WTC11 (cell line): ENCODE results near the gene CLSTN2. TPM values are rescaled to one million over a fixed set of nuclear protein-coding genes. Genes with fewer than 3 reads are reported as not detected.

Experiments used
- ATAC-seq: fragments of 200-7000 bp; cut with Tn5 transposase; 2 replicates; pipeline ENCODE4 v1.10.0; 2021; ENCODE audit warnings: mild to moderate bottlenecking, moderate library complexity
- CTCF ChIA-PET: fragments of 300-600 bp; sonication (Branson Sonifier 250); formaldehyde crosslinking; loops from one replicate; lab custom pipeline; 2021; ENCODE audit warnings: antibody characterized with exemption; lab: Charles Lee
- POLR2A ChIA-PET: fragments of 350-600 bp; sonication (Branson Sonifier 250); formaldehyde crosslinking; loops from one replicate; lab custom pipeline; 2021; ENCODE audit warnings: antibody characterized with exemption; lab: Charles Lee
- DNase-seq: peaks from one replicate; pipeline ENCODE4 v3.0.0; 2021; ENCODE audit warnings: low spot score
- H3K27ac Mint-ChIP-seq: 2 replicates; pipeline ENCODE4 v1.8.0; 2021; ENCODE audit warnings: mixed read lengths
- H3K27me3 Mint-ChIP-seq: 2 replicates; pipeline ENCODE4 v1.8.0; 2021; ENCODE audit warnings: low read depth, mild to moderate bottlenecking, moderate library complexity, mixed read lengths
- H3K36me3 Mint-ChIP-seq: 2 replicates; pipeline ENCODE4 v1.8.0; 2021; ENCODE audit warnings: mixed read lengths
- H3K4me1 Mint-ChIP-seq: 2 replicates; pipeline ENCODE4 v1.8.0; 2022; ENCODE audit warnings: mixed read lengths
- H3K4me3 Mint-ChIP-seq: 2 replicates; pipeline ENCODE4 v1.8.0; 2021; ENCODE audit warnings: mild to moderate bottlenecking, moderate library complexity, mixed read lengths
- H3K9me3 Mint-ChIP-seq: 2 replicates; pipeline ENCODE4 v1.8.0; 2021; ENCODE audit warnings: mixed read lengths
- ATF1 ChIP-seq: sonication (generic); formaldehyde crosslinking; IDR thresholded peaks from 2 replicates; pipeline ENCODE4 v1.8.1; 2023; ENCODE audit warnings: mild to moderate bottlenecking, moderate library complexity, missing genetic modification reagents
- CREM ChIP-seq: sonication (generic); formaldehyde crosslinking; IDR thresholded peaks from 2 replicates; pipeline ENCODE4 v1.8.1; 2022; ENCODE audit warnings: mild to moderate bottlenecking, missing genetic modification reagents, moderate library complexity
- GABPB1 ChIP-seq: sonication (generic); formaldehyde crosslinking; IDR thresholded peaks from 2 replicates; pipeline ENCODE4 v1.8.1; 2023; ENCODE audit warnings: mild to moderate bottlenecking, missing genetic modification reagents
- GRHL2 ChIP-seq: fragments of 250-450 bp; sonication (Bioruptor Pico); IDR thresholded peaks from 2 replicates; pipeline ENCODE4 v1.8.0; 2022; ENCODE audit warnings: mild to moderate bottlenecking, moderate library complexity; ENCODE audit not compliant: insufficient replicate concordance, severe bottlenecking
- HMGA2 ChIP-seq: fragments of 250-450 bp; sonication (Bioruptor Pico); IDR thresholded peaks from 2 replicates; pipeline ENCODE4 v1.4.0; 2021; ENCODE audit warnings: mild to moderate bottlenecking, moderate library complexity
- KAT7 ChIP-seq: sonication (generic); formaldehyde crosslinking; IDR thresholded peaks from 2 replicates; pipeline ENCODE4 v1.8.1; 2023; ENCODE audit warnings: missing genetic modification reagents, mild to moderate bottlenecking, borderline replicate concordance
- MXD4 ChIP-seq: fragments of 250-450 bp; sonication (Bioruptor Pico); IDR thresholded peaks from 2 replicates; pipeline ENCODE4 v1.8.0; 2021; ENCODE audit warnings: mild to moderate bottlenecking, moderate library complexity, borderline replicate concordance
- NFATC4 ChIP-seq: fragments of 250-450 bp; sonication (Bioruptor Pico); IDR thresholded peaks from 2 replicates; pipeline ENCODE4 v1.9.0; 2021; ENCODE audit warnings: mild to moderate bottlenecking
- NFE2L1 ChIP-seq: sonication (generic); formaldehyde crosslinking; IDR thresholded peaks from 2 replicates; pipeline ENCODE4 v1.8.1; 2023; ENCODE audit warnings: missing genetic modification reagents
- NFYB ChIP-seq: sonication (generic); formaldehyde crosslinking; conservative IDR thresholded peaks from 2 replicates; pipeline ENCODE4 v1.8.0; 2022; ENCODE audit warnings: low read depth, missing genetic modification reagents
- OVOL2 ChIP-seq: fragments of 250-450 bp; sonication (Bioruptor Pico); IDR thresholded peaks from 2 replicates; pipeline ENCODE4 v1.9.0; 2021; ENCODE audit warnings: mild to moderate bottlenecking, borderline replicate concordance
- PREB ChIP-seq: sonication (generic); formaldehyde crosslinking; IDR thresholded peaks from 2 replicates; pipeline ENCODE4 v1.8.1; 2022; ENCODE audit warnings: mild to moderate bottlenecking, missing genetic modification reagents, moderate library complexity, borderline replicate concordance
- ZNF121 ChIP-seq: sonication (generic); formaldehyde crosslinking; IDR thresholded peaks from 2 replicates; pipeline ENCODE4 v1.8.0; 2023; ENCODE audit warnings: missing genetic modification reagents
- ZNF232 ChIP-seq: sonication (generic); formaldehyde crosslinking; IDR thresholded peaks from 2 replicates; pipeline ENCODE4 v1.8.0; 2022; ENCODE audit warnings: mild to moderate bottlenecking, missing genetic modification reagents
- ZNF263 ChIP-seq: sonication (generic); formaldehyde crosslinking; IDR thresholded peaks from 2 replicates; pipeline ENCODE4 v1.8.1; 2022; ENCODE audit warnings: low read depth, mild to moderate bottlenecking, moderate library complexity, missing genetic modification reagents
- ZNF317 ChIP-seq: sonication (generic); formaldehyde crosslinking; IDR thresholded peaks from 2 replicates; pipeline ENCODE4 v1.8.1; 2023; ENCODE audit warnings: low read depth, mild to moderate bottlenecking, moderate library complexity, missing genetic modification reagents, borderline replicate concordance
- ZNF396 ChIP-seq: fragments of 250-450 bp; sonication (Bioruptor Pico); IDR thresholded peaks from 2 replicates; pipeline ENCODE4 v1.8.0; 2021; ENCODE audit warnings: mild to moderate bottlenecking, moderate library complexity, borderline replicate concordance
- ZNF423 ChIP-seq: fragments of 250-450 bp; sonication (Bioruptor Pico); IDR thresholded peaks from 2 replicates; pipeline ENCODE4 v2.1.2; 2022; ENCODE audit warnings: mild to moderate bottlenecking, moderate library complexity
- total RNA-seq: library from RNA; stranded (reverse); gene quantifications from 3 replicates; pipeline ENCODE4 v1.2.3, GENCODE V29; 2021
- TF ChIP-seq, protein P1 (sequence below): sonication (generic); formaldehyde crosslinking; IDR thresholded peaks from 2 replicates; pipeline ENCODE4 v1.8.0; 2022; ENCODE audit warnings: mild to moderate bottlenecking, missing genetic modification reagents
- TF ChIP-seq, protein P2 (sequence below): sonication (generic); formaldehyde crosslinking; IDR thresholded peaks from 2 replicates; pipeline ENCODE4 v1.8.1; 2022; ENCODE audit warnings: mild to moderate bottlenecking, moderate library complexity, missing genetic modification reagents
- TF ChIP-seq, protein P3 (sequence below): sonication (generic); formaldehyde crosslinking; IDR thresholded peaks from 2 replicates; pipeline ENCODE4 v1.8.0; 2023; ENCODE audit warnings: mild to moderate bottlenecking, missing genetic modification reagents
- TF ChIP-seq, protein P4 (sequence below): sonication (generic); formaldehyde crosslinking; IDR thresholded peaks from 2 replicates; pipeline ENCODE4 v1.8.1; 2023; ENCODE audit warnings: mild to moderate bottlenecking, missing genetic modification reagents
- TF ChIP-seq, protein P5 (sequence below): sonication (generic); formaldehyde crosslinking; IDR thresholded peaks from 2 replicates; pipeline ENCODE4 v1.8.0; 2023; ENCODE audit warnings: missing genetic modification reagents

The CLSTN2 gene
- total RNA-seq, 1 experiment from 2014 or later: 0.35 TPM

DNA sequence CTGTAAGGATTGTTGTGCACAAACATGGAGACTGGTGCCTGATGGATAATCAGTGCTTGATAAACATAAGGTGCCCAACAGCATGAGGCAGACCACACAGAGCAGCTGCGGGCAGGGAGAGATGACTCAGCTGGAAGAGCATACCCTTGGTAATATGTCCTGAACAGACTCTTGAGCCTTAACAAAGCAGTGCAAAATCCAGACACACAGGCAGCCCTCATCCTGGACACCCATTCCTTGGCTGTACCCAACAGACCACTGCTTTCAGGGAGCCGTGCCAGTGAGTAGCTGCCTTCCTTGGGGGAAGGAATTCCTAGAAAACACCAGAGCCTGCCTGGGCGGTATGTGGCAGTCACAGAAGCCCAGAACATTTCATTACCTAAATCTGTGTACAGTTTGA, 156.2 kb downstream of the CLSTN2 start:
- Mint-ChIP-seq H3K4me1 (peaks cover 22% of the 10 kb centered on the region), H3K27me3 (no peaks in the 10 kb centered on the region; the same call in 1 of the 2 replicates), H3K4me3 (no peak overlapping the region), H3K36me3 (peaks cover 34% of the 10 kb centered on the region), H3K27ac (no peak overlapping the region), H3K9me3 (peaks cover 51% of the 10 kb centered on the region)
- CTCF ChIA-PET: interaction anchor here (0.8 kb wide), 1 partner anchor 26 kb away, joined by 3 read pairs; no protein-coding TSS in a partner anchor
- DNase-seq (no peak), ATAC-seq (no peak)
- no peak for TF ChIP-seq ZNF317
- TF ChIP-seq ZNF232: no peak
- TF ChIP-seq, protein P1, sequence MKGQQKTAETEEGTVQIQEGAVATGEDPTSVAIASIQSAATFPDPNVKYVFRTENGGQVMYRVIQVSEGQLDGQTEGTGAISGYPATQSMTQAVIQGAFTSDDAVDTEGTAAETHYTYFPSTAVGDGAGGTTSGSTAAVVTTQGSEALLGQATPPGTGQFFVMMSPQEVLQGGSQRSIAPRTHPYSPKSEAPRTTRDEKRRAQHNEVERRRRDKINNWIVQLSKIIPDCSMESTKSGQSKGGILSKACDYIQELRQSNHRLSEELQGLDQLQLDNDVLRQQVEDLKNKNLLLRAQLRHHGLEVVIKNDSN: no peak
- no peak for TF ChIP-seq NFYB
- TF ChIP-seq, protein P2, sequence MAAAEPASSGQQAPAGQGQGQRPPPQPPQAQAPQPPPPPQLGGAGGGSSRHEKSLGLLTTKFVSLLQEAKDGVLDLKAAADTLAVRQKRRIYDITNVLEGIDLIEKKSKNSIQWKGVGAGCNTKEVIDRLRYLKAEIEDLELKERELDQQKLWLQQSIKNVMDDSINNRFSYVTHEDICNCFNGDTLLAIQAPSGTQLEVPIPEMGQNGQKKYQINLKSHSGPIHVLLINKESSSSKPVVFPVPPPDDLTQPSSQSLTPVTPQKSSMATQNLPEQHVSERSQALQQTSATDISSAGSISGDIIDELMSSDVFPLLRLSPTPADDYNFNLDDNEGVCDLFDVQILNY (CRISPR knock-in tag): no peak
- TF ChIP-seq HMGA2 (CRISPR knock-in tag): no peak
- TF ChIP-seq CREM (CRISPR knock-in tag): no peak
- TF ChIP-seq GABPB1 (CRISPR knock-in tag): no peak
- TF ChIP-seq, protein P3, sequence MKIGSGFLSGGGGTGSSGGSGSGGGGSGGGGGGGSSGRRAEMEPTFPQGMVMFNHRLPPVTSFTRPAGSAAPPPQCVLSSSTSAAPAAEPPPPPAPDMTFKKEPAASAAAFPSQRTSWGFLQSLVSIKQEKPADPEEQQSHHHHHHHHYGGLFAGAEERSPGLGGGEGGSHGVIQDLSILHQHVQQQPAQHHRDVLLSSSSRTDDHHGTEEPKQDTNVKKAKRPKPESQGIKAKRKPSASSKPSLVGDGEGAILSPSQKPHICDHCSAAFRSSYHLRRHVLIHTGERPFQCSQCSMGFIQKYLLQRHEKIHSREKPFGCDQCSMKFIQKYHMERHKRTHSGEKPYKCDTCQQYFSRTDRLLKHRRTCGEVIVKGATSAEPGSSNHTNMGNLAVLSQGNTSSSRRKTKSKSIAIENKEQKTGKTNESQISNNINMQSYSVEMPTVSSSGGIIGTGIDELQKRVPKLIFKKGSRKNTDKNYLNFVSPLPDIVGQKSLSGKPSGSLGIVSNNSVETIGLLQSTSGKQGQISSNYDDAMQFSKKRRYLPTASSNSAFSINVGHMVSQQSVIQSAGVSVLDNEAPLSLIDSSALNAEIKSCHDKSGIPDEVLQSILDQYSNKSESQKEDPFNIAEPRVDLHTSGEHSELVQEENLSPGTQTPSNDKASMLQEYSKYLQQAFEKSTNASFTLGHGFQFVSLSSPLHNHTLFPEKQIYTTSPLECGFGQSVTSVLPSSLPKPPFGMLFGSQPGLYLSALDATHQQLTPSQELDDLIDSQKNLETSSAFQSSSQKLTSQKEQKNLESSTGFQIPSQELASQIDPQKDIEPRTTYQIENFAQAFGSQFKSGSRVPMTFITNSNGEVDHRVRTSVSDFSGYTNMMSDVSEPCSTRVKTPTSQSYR (CRISPR knock-in tag): no peak
- TF ChIP-seq, protein P4, sequence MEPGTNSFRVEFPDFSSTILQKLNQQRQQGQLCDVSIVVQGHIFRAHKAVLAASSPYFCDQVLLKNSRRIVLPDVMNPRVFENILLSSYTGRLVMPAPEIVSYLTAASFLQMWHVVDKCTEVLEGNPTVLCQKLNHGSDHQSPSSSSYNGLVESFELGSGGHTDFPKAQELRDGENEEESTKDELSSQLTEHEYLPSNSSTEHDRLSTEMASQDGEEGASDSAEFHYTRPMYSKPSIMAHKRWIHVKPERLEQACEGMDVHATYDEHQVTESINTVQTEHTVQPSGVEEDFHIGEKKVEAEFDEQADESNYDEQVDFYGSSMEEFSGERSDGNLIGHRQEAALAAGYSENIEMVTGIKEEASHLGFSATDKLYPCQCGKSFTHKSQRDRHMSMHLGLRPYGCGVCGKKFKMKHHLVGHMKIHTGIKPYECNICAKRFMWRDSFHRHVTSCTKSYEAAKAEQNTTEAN: no peak
- no peak for TF ChIP-seq KAT7
- TF ChIP-seq ZNF263 (CRISPR knock-in tag): no peak
- no peak for TF ChIP-seq OVOL2 (CRISPR knock-in tag)
- TF ChIP-seq, protein P5, sequence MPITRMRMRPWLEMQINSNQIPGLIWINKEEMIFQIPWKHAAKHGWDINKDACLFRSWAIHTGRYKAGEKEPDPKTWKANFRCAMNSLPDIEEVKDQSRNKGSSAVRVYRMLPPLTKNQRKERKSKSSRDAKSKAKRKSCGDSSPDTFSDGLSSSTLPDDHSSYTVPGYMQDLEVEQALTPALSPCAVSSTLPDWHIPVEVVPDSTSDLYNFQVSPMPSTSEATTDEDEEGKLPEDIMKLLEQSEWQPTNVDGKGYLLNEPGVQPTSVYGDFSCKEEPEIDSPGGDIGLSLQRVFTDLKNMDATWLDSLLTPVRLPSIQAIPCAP: no peak
- TF ChIP-seq GRHL2 (CRISPR knock-in tag): no peak
- POLR2A ChIA-PET: no interaction called here

DNA sequence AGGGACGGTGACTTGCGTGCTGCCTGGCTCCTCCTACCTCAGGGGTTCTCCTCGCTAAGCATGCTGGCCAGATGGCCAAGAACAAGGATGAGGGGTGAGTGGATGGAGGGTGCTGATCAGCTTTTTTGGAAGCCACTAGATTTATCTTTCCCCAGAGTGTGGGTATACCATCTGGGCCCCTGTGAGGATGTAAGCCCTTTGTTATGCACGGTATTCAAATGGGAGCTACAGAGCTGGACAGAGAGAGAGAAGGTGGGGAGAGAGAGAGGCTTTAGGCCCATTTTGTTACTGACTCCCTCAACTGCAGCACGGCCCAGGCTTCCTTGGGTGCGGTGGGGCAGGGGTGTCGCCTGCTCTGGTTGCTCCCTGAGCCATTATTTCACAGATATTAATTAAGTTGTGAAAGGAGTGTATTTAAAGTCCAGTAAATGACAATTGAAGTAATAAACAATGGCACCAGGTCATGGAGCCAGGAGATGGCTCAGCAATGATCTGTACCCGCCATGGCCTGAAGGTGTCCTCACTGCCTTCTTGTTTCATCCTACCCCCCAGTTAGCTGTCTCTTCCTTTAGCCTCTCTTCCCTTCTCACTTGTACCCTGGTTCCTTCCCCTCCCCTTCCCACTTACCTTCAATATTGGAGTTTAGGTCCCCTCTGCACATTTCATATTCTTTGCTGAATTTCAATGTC, 158.0 kb downstream of the CLSTN2 start:
- peak; percentile 20 for DNase-seq
- peak; percentile 86 for ATAC-seq
- H3K27ac Mint-ChIP-seq: no peak overlapping the region
- TF ChIP-seq ATF1 (CRISPR knock-in tag): no peak
- TF ChIP-seq ZNF121: no peak
- no peak for TF ChIP-seq MXD4
- TF ChIP-seq NFATC4 (CRISPR knock-in tag): no peak
- TF ChIP-seq ZNF232: no peak
- TF ChIP-seq ZNF423 (CRISPR knock-in tag): no peak
- no peak for TF ChIP-seq ZNF396
- no peak for TF ChIP-seq NFE2L1
- TF ChIP-seq PREB: no peak
- H3K36me3 Mint-ChIP-seq: peaks cover 27% of the 10 kb centered on the region
- H3K4me3 Mint-ChIP-seq: no peak overlapping the region
- H3K9me3 Mint-ChIP-seq: peaks cover 36% of the 10 kb centered on the region
- POLR2A ChIA-PET: no interaction called here
- peaks cover 22% of the 10 kb centered on the region for H3K4me1 Mint-ChIP-seq
- no peaks in the 10 kb centered on the region for H3K27me3 Mint-ChIP-seq
- CTCF ChIA-PET: interaction anchor here (0.5 to 1.5 kb wide), 7 partner anchors 36 to 643 kb away, joined by 3 to 7 read pairs (median 3); partner anchors contain the start of gene CLSTN2
